ENCODE results near the gene RBM20.

GRCh38 chr10:110709964-110710587, 65.9 kb downstream of the RBM20 start:
- no peak for TF ChIP-seq CTCF (IDR thresholded peaks at IDR 0.05)
- no peak for TF ChIP-seq POLR2A (IDR thresholded peaks at IDR 0.05)

Measured in gastroesophageal sphincter (tissue), 3 donors.